OCI-LY1 (cell line): ENCODE results near the gene PDLIM4.

Experiments
- CTCF ChIP-seq: fragments of 200-600 bp; sonication (generic), shearing (Covaris generic); IDR thresholded peaks from 2 replicates; pipeline ENCODE4 v1.5.1; 2017; ENCODE audit warnings: mild to moderate bottlenecking, antibody characterized with exemption, low read length, moderate library complexity, mixed read lengths
- EZH2 ChIP-seq: fragments of 200-600 bp; sonication (generic), shearing (Covaris generic); IDR thresholded peaks from 2 replicates; pipeline ENCODE4 v1.8.0; 2017; ENCODE audit warnings: borderline replicate concordance, mixed run types, mild to moderate bottlenecking, antibody characterized with exemption, low read length, moderate library complexity, mixed read lengths

DNA sequence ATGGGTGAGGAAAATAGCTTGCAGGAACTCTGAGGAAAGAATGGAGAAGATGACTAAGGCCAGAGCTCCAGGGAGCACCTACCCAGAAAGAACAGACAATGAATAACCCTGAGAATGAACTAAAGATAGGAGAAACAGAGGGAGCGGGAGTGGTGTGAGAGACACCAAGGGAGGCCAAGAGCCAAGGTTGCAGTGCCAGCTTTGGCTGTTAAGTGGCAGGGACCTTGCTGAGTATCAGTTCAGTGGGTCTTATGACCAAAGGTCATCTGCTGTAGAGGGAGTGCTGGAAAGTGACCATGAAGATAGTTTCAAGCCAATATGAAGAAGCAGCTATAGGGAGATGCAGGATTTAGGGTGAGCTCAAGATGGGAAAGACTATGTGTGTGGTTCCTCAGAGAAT lies 46.6 kb upstream of the PDLIM4 start:
- TF ChIP-seq CTCF (no peak), EZH2 (no peak)
